ENCODE results near the gene PCGF1. TPM values are rescaled to one million over a fixed set of nuclear protein-coding genes. Genes with fewer than 3 reads are reported as not detected.

PCGF1 gene
- total and polyA plus RNA-seq, 2 of the 13 experiments (the other 11 are each of a cell fraction or from before 2014, with no cell fraction given) = 20.4 to 22.6 TPM

DNA sequence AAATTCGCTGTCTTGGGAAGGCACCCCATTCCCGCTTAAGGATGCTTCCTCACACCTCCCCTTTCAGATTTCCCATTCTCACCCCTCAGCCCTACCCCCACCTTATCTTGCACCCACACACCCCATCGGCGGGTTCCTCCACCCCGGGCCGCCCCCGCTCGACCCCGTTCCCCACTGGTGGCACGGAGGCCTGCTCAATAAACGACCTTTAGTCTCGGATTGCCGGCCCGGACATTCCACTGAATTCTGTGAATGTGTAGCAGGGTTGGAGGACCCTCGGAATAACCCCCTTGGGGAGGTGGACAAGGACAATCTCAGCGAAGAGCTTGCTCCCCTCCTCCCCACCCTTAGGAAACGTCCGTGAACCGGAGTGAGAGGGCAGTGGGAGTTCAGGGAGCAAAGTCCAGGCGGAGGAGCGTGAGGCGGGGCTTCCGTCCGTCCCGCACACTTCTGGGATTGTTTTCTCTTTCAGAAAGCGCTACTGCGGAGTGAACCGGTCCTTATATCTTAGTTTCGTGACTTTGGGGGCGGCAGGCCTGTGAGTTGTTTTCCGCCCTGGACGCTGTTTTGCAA lies 5.3 kb downstream of the PCGF1 start (continued):
- no peak for TF ChIP-seq ARID4A (CRISPR knock-in tag; IDR thresholded peaks at IDR 0.05; ENCODE audit: borderline replicate concordance)
- no peak for TF ChIP-seq CBFB (CRISPR knock-in tag; IDR thresholded peaks at IDR 0.05)
- TF ChIP-seq ZNF263 (CRISPR knock-in tag; IDR thresholded peaks at IDR 0.05) = peak; percentile 94
- no peak for TF ChIP-seq TEAD2 (CRISPR knock-in tag; IDR thresholded peaks at IDR 0.05)
- TF ChIP-seq ZKSCAN1 (IDR thresholded peaks at IDR 0.05; ENCODE audit: low read length) = no peak; the same call in 1 of the 2 replicates
- TF ChIP-seq, protein P1, sequence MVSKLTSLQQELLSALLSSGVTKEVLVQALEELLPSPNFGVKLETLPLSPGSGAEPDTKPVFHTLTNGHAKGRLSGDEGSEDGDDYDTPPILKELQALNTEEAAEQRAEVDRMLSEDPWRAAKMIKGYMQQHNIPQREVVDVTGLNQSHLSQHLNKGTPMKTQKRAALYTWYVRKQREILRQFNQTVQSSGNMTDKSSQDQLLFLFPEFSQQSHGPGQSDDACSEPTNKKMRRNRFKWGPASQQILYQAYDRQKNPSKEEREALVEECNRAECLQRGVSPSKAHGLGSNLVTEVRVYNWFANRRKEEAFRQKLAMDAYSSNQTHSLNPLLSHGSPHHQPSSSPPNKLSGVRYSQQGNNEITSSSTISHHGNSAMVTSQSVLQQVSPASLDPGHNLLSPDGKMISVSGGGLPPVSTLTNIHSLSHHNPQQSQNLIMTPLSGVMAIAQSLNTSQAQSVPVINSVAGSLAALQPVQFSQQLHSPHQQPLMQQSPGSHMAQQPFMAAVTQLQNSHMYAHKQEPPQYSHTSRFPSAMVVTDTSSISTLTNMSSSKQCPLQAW (CRISPR knock-in tag; IDR thresholded peaks at IDR 0.05) = no peak; the same call in 1 of the 2 replicates
- no peak for TF ChIP-seq MBD4 (IDR thresholded peaks at IDR 0.05; ENCODE audit: borderline replicate concordance, low read length)
- no peak for TF ChIP-seq ZNF558 (CRISPR knock-in tag; IDR thresholded peaks at IDR 0.05; ENCODE audit: borderline replicate concordance)
- TF ChIP-seq ZNF256 (CRISPR knock-in tag; conservative IDR thresholded peaks at IDR 0.05) = no peak; the same call in 1 of the 2 replicates
- no peak; the same call in 1 of the 2 replicates for TF ChIP-seq ZNF142 (CRISPR knock-in tag; IDR thresholded peaks at IDR 0.05)
- TF ChIP-seq, protein P2, sequence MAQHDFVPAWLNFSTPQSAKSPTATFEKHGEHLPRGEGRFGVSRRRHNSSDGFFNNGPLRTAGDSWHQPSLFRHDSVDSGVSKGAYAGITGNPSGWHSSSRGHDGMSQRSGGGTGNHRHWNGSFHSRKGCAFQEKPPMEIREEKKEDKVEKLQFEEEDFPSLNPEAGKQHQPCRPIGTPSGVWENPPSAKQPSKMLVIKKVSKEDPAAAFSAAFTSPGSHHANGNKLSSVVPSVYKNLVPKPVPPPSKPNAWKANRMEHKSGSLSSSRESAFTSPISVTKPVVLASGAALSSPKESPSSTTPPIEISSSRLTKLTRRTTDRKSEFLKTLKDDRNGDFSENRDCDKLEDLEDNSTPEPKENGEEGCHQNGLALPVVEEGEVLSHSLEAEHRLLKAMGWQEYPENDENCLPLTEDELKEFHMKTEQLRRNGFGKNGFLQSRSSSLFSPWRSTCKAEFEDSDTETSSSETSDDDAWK (CRISPR knock-in tag; IDR thresholded peaks at IDR 0.05) = no peak
- no peak for TF ChIP-seq ZNF354B (CRISPR knock-in tag; IDR thresholded peaks at IDR 0.05)
- no peak for TF ChIP-seq NPAS2 (CRISPR knock-in tag; IDR thresholded peaks at IDR 0.05; ENCODE audit: borderline replicate concordance)
- no peak for TF ChIP-seq ZNF335 (CRISPR knock-in tag; IDR thresholded peaks at IDR 0.05)
- TF ChIP-seq TOE1 (CRISPR knock-in tag; IDR thresholded peaks at IDR 0.05) = peak; percentile 25; the same call in 1 of the 2 replicates
